Left lung (tissue), 10 donors: ENCODE data around the gene CABLES2. TPM values are rescaled to one million over a fixed set of nuclear protein-coding genes. Genes with fewer than 3 reads are reported as not detected.

Source experiments
- ATAC-seq: fragments of 200-7000 bp; cut with Tn5 transposase; one replicate; pipeline ENCODE4 v1.9.1; 2020; ENCODE audit warnings: moderate library complexity
- DNase-seq, 4 donors: peaks; one replicate each; pipeline ENCODE4 v3.0.0-alpha.2; 2013 to 2020
- H3K27ac ChIP-seq, 2 donors: fragments of 200-600 bp; sonication (generic) in 1 of 2; one replicate each; pipeline versions ENCODE4 v1.5.0 to v1.8.0; 2020 to 2021
- H3K27me3 ChIP-seq, 2 donors: fragments of 200-600 bp; sonication (generic) in 1 of 2; one replicate each; pipeline versions ENCODE4 v1.5.0 to v1.8.0; 2020 to 2021
- H3K36me3 ChIP-seq, 2 donors: fragments of 200-600 bp; sonication (generic) in 1 of 2; one replicate each; pipeline versions ENCODE4 v1.5.0 to v1.8.0; 2020 to 2021
- H3K4me1 ChIP-seq, 2 donors: fragments of 200-600 bp; one replicate each; pipeline ENCODE4 v1.8.0; 2021
- H3K4me3 ChIP-seq, 2 donors: fragments of 200-600 bp; sonication (generic) in 1 of 2; one replicate each; pipeline versions ENCODE4 v1.5.0 to v1.8.0; 2020 to 2021; ENCODE audit warnings: mild to moderate bottlenecking in 1 of 2
- H3K9me3 ChIP-seq, 2 donors: fragments of 200-600 bp; sonication (generic) in 1 of 2; one replicate each; pipeline versions ENCODE4 v1.5.0 to v1.8.0; 2020 to 2021
- CTCF ChIP-seq, 2 donors: fragments of 200-600 bp; sonication (generic) in 1 of 2; IDR thresholded peaks; one replicate each; pipeline versions ENCODE4 v1.5.0 to v1.8.0; 2021; ENCODE audit warnings: antibody characterized with exemption in 2 of 2
- intact Hi-C, 2 donors: fragments of 100-400 bp; cut with DNase I; formaldehyde crosslinking; loops; one replicate each; pipeline versions ENCODE4 v1.11.2 to v1.14.2; 2022
- polyA plus RNA-seq, 6 donors: library from polyadenylated mRNA; unstranded; fragments of 120-200 nt; gene quantifications; one replicate each; pipeline ENCODE4 v1.2.1, GENCODE V29; 2013; ENCODE audit not compliant: insufficient read length in 6 of 6
- total RNA-seq, 2 donors: library from RNA; stranded (reverse); fragmentation: NEBNext Ultra II Directional; extraction: Animal tissue kit (Norgen Biotek cat#: 25700); gene quantifications; one replicate each; pipeline ENCODE4 v1.2.1, GENCODE V29; 2021
- donor health status: DM: no; HTN: yes; CAD: no.
- donor health status: DM: no; HTN: no; CAD: no.

The CABLES2 gene
- total and polyA plus RNA-seq, 8 donors, result 4.1 to 16.7 (median 13.2) TPM

- no peak for TF ChIP-seq CTCF (IDR thresholded peaks at IDR 0.05)
- H3K4me3 ChIP-seq, result no peak overlapping the region
- peaks cover 0 to 9% of the 10 kb centered on the region in 2 donors for H3K27me3 ChIP-seq
- H3K4me1 ChIP-seq, result peaks cover 20 to 39% of the 10 kb centered on the region in 2 donors
- H3K9me3 ChIP-seq, result no peaks in the 10 kb centered on the region
- ATAC-seq (no peak), DNase-seq (no peak)
- intact Hi-C loops, result no loop called here
- H3K27ac ChIP-seq, result no peak overlapping the region
- H3K36me3 ChIP-seq, result no peaks in the 10 kb centered on the region
Measured at GRCh38 chr20:62409086-62409853, 2.2 kb upstream of the CABLES2 start.

- ATAC-seq (no peak), DNase-seq (no peak)
- Histone ChIP-seq H3K4me3 (no peak overlapping the region), H3K27me3 (peaks cover 0 to 9% of the 10 kb centered on the region in 2 donors), H3K36me3 (no peaks in the 10 kb centered on the region), H3K27ac (no peak overlapping the region), H3K9me3 (no peaks in the 10 kb centered on the region), H3K4me1 (peaks cover 20 to 39% of the 10 kb centered on the region in 2 donors)
- intact Hi-C loops, result no loop called here
- TF ChIP-seq CTCF (IDR thresholded peaks at IDR 0.05), result no peak
Measured at GRCh38 chr20:62408640-62409039, 1.6 kb upstream of the CABLES2 start.

- Histone ChIP-seq H3K4me1 (peaks cover 20 to 39% of the 10 kb centered on the region in 2 donors), H3K36me3 (peaks cover 0 to 3% of the 10 kb centered on the region in 2 donors), H3K4me3 (peak overlapping the region in 1 of 2 donors; percentile 57), H3K27me3 (peaks cover 0 to 9% of the 10 kb centered on the region in 2 donors), H3K9me3 (no peaks in the 10 kb centered on the region), H3K27ac (no peak overlapping the region)
- no peak for ATAC-seq
- no peak for DNase-seq
- intact Hi-C loops, result no loop called here
- TF ChIP-seq CTCF (IDR thresholded peaks at IDR 0.05), result no peak
Measured at GRCh38 chr20:62408055-62408454, 970 bp upstream of the CABLES2 start.

GRCh38 chr20:62406635-62407176, 379 bp downstream of the CABLES2 start:
- no peaks in the 10 kb centered on the region for H3K9me3 ChIP-seq
- ATAC-seq (no peak), DNase-seq (no peak)
- no peak for TF ChIP-seq CTCF (IDR thresholded peaks at IDR 0.05)
- H3K27me3 ChIP-seq, result peaks cover 0 to 9% of the 10 kb centered on the region in 2 donors
- H3K36me3 ChIP-seq, result peaks cover 0 to 12% of the 10 kb centered on the region in 2 donors
- intact Hi-C loops, result no loop called here
- no peak overlapping the region for H3K27ac ChIP-seq
- H3K4me1 ChIP-seq, result peaks cover 20 to 39% of the 10 kb centered on the region in 2 donors
- H3K4me3 ChIP-seq, result peak overlapping the region; percentile 45 to 57

- intact Hi-C loops, result no loop called here
- Histone ChIP-seq H3K36me3 (peaks cover 0 to 12% of the 10 kb centered on the region in 2 donors), H3K27me3 (peaks cover 0 to 9% of the 10 kb centered on the region in 2 donors), H3K27ac (no peak overlapping the region), H3K4me3 (peak overlapping the region; percentile 45 to 57), H3K4me1 (peaks cover 20 to 39% of the 10 kb centered on the region in 2 donors), H3K9me3 (no peaks in the 10 kb centered on the region)
- no peak for TF ChIP-seq CTCF (IDR thresholded peaks at IDR 0.05)
- no peak for ATAC-seq
- DNase-seq, result no peak
Measured at GRCh38 chr20:62405981-62406513, 1.0 kb downstream of the CABLES2 start.
